NCI-H345 (cell line): ENCODE data around the gene CTNND2.

ENCODE experiments used
- DNase-seq: peaks from one replicate; lab custom pipeline; 2025; lab: John Stamatoyannopoulos, UW

The CTNND2 gene

DNA sequence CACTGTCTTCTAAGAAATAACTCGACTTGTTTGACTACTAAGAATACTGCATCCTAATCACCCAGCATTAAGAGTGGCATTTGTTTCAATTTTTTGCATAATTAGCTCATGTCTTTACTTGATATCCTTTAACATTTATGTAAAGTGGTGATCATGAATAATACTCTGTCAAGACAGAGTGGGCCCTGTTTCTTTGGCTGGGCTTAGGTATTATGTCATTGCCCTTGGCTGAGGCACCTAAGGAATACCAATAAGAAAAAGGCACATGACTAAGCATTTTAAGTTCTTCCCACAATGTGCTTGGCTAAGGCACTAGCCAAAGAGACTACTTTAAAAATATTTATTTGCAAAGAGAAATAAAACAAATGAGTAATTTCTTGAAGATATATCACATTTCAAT, 308.1 kb downstream of the CTNND2 start:
- DNase-seq: no peak

DNA sequence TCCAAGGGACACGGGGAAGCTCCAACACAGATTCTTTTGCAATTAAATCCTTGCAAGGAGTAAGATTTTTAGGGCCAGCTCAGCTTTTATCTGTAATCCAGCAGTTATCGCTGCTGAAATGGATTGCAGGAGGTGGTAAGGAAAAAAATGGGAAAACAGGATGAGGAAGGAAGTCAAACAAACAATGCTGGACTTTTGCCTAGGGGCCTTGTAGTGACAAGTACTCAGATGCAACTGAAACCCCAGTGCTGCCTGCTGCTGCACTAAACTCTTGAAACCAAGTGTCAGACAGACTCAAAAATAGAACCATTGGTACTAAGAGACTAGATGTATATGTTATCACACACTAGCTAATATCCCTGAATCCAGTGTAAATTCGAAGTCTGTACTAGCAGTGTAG, 309.2 kb downstream of the CTNND2 start:
- DNase-seq: no peak

DNA sequence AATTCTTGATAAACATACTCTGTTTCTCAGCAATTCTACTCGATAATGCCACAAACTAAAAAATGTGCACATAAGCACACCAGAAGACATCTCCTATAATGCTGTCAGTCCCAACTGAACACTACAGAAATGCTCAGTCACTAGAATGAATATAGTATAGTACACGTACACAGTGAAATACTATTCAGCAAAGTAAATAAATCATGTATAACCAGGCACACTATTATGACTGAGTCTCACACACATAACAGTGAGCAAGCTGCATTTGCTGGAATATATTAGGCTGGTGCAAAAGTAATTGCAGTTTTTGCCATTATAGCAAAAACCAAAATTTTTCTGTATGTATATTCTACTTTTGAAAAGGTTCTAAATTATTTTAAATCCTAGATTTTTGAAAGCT, 310.2 kb downstream of the CTNND2 start:
- no peak for DNase-seq

DNA sequence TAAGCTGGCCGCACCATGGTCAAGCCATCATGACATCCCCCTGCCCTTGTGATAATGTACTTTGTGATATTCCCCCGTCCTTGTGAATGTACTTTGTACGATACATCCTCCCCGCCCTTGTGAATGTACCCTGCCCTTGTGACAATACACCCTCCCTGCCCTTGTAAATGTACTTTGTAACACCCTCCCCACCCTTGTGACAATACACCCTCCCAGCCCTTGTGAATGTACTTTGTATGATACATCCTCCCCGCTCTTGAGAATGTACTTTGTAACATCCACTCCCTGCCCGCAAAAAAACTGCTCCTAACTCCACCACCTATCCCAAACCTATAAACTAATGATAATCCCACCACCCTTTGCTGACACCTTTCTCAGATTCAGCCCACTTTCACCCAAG, 313.8 kb downstream of the CTNND2 start:
- no peak for DNase-seq

DNA sequence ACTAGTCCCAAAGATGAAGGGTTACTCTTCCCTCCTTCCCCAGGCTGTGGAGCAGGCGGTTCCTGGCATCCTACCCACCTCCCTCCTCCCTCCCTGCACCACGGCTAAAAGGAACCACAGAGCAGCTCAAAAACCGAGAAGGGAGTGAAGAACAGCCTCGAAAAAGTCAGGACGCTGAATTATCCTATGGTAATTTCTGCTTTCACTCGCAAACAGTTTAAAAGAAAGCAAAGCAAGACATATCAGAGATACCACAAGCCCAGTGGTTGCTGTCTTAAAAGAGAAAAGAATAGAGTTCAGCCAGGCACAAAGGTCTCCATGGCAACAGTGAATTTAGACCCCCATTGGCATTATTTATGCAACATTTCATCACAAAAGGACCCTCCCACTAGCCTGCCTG, 315.4 kb downstream of the CTNND2 start:
- DNase-seq: no peak

DNA sequence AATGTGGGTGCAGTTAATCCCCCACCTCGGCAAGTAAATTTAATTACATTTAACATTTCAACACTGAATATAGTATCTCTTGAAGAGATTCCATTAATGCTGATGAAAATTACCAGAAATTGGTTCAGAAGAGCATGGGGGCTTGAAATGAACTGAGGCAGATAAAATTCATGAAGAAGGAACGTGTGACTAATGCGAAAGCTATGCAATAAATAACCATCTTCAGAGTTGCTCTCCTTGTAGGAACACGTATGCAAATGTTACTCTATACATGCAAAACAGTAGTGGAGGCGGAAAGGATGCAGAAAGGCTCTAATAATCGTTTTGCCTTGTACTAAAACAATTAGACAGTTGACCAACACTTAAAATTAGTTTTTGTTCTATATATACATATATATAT, 320.2 kb downstream of the CTNND2 start:
- no peak for DNase-seq

DNA sequence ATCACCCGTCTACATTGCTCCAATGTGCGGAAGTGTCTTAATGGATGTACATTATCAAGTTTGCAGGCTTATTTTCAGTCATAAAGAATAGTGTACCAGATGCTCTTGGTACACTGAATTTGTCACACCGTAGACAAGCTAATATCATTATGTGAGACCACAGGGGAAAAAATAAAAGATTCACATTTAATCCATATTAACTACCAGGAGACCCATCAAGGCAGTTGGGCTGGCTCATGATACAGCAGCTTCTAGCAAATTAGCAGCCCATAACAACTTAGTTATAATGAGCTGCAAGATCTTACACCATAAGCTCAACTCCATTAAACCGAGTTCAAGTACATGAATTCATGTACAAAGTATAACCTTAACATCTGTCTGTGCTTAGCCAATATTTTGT, 324.9 kb downstream of the CTNND2 start:
- DNase-seq: no peak

DNA sequence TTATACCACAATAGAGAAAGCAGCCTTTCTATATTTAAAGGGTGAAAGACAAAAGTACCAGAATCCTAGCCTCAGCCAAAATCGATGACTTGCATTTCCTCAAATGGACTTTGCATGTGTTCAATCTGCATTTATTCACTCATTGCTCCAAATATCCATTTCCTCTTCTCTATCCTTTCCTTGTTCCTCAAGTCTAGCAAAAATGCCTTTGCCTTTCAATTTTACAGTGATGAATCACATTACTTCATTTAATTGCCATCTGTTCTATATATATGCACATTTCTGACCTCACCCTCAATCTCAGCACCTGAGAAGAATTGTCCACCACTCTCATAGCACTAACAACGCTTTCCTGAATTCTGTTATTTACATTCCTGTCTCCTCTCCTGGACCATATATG, 329.5 kb downstream of the CTNND2 start:
- DNase-seq: no peak

DNA sequence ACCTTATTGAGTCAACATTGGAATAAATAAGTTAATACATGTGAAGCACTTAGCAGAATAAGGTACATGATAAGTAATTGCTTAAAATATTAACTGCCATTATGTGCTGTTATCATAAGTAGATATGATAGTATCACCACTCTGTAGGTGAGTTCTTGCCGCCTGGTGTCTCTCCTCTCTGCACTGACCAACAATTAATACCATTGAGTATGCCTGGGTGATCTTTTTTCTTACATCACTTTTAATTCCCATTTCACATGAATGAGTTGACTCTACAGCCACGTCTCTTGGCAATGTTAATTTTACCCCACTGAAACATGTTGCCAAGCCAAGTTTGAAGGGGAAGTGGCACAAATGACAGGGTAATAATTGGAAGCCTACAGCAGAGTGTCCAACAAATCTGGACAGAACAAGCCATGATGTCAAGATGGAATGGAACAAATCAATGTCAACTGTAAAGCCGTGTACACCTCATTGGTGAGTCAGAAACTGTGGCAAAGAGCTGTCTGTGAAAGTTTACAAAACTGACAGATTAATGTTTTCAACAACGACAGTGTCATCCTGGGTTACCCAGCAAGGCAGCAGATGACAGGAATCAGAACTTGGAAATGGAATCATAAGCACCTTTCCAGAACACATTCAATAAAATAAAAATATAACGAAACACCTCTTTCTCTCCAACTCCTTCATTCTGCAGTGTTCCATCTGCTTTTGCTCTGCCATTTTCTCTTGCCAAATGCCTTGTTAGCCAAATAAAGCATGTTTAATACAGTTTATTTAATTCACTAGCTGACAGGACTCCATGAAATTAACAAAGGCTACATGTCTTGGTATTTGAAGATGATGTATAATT, 330.9 kb downstream of the CTNND2 start:
- no peak for DNase-seq

DNA sequence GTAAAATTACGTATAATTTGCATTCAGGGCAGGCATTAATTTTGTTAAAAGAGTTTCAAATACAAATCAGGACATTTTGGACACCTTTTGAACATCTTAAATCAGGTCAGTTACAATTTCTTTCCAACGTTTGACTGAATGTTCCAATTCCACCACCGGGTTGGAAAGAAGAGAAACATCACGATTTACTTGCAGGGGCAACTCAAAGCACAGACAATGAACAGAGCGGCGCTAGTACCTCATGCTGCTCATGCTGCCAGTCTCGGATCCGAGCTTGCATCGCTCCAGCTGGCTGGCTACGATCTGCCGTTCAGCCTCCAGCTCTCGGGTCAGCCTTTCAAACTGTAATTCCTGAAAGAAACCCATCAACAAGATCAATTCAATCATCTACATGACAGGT, 339.5 kb downstream of the CTNND2 start:
- DNase-seq: no peak

DNA sequence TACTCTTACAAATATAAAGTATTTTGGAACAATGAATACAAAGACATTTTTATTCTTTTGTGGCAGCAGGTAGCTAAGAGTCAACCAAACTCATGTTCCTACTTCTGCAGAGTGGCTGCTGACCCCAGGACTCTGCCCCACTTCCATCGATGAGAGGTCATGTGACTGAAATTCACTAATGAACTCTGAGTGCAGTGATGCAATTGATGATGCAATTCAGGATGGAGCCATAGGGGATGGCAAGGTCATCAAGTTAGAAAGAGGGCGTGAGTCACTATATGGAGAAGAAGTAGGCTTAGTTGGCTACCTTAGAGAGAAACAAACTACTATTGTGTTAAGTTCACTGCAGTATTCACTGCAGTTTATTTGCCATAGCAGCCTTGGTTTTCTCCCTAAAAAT, 340.4 kb downstream of the CTNND2 start:
- DNase-seq: no peak

DNA sequence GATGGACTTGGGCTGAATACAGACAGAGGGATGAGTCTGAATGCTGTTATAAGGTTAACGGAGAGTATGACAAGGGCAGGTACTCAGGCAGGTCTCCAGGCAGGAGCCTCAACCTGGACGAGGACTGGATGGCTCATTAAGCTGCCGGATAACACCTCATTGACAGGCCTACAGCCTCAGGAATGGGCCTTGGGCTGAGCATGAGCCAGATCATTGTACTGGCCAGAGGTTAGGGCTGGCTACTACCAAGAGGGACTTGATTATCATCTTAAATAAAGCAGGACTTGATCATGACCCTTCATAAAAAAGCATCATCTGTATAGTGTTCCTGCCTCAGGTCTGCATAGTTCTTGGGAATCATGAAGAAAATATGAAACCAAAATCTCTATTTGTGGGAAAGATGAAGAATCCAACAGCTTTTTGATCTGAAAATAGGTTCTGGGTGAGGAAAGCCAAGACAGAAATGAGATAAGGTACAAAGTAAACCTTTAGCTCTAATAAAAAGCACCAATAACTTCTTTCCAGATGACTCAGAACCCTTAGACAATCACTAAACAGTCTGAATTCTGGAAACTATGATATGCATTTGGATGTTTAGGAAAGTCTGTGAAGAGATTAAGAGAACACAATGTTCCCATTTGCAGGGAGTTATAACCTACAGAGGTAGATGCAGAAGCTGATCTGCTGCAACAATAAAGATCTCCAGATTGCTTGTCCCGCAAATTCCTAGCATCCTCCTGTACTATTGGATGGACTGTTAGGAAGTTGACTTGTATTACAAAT, 343.1 kb downstream of the CTNND2 start:
- no peak for DNase-seq

DNA sequence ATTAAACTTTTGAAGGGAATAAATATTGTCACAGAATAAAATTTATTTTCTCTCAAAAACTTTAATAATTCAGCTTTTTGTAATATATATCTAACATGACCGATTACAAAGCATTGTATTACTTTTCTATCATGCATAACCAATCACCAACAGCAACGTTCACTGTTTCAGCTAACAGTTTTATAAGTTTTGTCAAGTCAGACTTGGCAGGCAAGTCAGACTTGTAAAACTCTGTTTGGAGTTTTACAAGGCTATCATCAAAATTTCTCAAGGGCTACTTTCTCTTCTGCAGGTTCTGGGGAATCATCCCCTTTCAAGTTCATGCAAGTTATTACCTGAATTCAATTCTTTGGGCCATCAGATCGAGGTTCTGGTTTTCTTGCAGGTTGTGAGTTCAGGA, 347.2 kb downstream of the CTNND2 start:
- no peak for DNase-seq

DNA sequence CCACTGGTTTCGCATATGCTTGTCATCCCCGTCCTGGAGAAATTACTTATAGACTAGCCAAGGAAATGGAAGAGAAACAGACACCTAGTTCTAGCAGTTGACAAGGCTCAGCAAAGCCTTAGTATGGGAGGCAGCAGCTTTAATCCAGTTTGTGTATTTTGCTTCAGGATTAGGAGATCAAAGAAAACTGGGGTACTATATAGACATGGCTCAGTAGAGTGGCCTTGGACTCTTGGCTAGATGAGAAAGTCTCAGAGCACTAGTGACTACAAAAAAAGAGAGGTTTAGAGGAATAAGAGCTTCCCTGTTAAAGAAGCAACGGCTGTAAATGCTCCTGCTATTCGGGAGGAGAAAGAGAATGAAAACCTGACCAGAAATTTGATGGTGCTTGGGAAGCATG, 349.1 kb downstream of the CTNND2 start:
- DNase-seq: no peak

DNA sequence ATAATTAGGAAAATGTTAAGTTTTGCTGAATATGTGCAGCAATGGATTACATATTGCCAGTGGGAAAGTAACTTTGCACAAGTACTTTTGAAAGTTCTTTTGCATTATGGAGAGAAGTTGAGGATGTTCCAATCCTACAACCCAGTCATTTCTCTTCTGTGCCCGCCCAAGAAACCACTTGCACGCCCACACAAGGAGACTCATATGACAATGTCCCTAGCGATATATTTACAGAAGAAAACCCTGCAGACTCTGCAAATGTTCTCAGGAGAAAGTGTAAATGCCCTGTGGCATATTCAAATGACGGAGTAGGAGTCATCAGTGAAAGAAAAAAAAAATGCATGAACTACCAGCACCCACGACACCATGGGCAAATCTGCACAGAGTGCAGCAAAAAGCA, 356.5 kb downstream of the CTNND2 start:
- DNase-seq: no peak

DNA sequence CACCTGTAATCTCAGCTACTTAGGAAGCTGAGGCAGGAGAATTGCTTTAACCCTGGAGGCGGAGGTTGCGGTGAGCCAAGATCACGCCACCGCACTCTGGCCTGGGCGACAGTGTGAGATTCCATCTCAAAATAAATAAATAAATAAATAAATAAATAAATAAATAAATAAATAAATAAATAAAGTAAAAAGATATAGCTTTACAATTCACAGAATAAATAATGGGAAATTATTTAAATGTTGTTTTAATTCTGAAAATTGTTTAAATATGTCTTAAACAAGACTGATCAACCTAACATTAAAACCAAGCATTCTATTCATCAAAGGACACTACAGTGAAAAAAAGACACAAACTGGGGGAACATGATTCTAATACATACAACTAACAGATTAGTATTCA, 357.1 kb downstream of the CTNND2 start:
- DNase-seq: no peak

DNA sequence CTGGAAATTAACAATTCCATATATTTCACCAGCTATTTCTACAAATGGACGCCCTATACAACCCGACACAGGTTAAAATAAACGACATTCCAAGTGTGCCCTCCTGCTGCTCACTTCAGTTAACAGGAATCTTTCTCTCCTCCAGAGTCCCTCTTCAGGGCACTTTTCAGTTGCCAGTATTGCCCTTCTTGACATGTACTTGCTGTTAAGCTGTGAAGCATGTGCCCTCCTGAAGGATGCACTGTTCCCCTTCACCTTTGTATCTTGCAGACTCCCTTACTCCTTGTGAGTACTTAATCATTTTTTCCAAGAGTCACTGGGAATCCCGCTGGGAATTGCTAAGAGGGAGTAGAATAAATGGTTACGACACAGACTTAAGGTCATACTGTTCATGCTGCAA, 364.1 kb downstream of the CTNND2 start:
- DNase-seq: no peak

DNA sequence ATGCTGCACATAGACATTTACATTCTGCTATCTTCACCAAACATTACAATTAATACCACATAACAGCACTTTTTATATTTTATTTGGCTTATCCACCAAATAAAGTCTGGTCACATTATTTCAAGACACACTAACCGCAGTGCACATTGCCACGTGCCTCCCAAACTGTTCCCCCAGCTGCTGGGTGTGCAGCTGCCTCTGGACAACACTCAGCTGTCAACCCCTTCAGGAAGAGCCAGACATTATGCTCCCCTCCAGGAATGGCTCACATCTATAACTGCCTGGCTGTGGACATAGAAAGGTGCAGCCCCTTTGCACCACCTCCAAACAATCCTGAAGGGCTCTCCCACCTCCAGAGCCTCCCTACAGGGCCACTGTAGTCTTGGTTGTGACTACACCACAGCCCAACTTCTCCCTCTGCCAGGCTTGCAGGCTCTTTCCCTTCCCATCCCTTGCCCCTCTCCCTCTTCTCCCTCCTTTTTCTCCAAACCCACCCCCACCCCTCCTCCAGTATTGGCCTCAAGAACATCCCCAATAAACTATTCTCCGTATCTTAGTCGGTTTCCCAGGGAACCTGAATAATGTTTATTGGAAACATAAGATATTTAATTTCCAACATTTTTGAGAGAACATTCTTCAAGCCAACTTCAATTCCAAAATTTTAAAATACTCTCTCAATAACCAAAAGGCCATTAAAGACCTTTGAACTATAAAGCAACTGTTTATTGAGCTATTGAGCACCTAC, 372.3 kb downstream of the CTNND2 start:
- DNase-seq: no peak

DNA sequence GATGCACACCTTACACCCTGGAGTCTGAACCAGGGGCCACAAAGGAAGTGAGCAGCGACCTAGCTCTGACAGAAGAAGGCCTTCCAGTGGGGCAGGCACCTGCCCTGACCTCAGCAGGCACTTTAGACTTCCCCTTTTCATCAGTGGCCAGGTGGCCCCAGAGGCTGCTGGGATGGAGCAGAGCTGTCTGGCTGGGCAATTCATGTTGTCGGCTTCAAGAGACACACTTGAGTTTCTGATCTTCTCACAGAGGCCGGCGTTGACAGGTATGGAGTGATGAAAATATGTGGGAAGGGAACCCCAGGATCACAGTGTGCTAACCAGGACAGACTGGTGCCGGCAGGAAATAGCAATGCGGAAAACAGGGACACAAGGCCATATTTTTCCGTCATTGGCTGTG, 375.5 kb downstream of the CTNND2 start:
- DNase-seq: no peak

DNA sequence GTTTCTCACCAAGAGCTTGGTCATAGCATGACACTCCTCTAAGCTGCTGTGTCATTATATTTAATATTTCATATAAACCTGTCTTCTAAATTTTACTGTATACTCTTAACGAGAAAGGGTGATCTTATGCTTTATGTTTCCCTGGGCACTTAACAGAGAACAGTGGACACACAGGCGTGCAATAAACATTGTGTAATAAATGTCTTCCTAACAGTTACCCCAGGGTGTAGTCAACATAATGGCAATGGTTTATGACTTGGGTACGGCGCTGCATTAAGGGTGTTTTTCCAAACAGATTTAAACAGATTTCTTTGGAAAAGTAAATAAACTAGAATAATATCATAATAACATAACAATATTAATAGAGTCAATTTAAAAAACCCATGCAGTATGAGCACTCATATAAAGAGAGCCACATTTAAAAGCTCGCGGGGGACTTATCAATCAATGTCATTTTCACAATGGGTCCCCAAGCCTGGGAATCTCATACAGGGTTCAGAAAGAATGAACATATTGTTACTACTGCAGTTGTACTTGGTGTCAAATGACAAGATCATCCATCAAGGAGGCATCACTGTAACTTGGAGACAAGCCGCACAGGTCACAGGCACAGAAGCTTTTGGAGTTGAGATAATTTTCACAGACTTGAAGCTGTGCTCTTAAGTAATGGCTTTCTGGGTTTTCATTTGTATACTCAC, 376.4 kb downstream of the CTNND2 start:
- DNase-seq: no peak

DNA sequence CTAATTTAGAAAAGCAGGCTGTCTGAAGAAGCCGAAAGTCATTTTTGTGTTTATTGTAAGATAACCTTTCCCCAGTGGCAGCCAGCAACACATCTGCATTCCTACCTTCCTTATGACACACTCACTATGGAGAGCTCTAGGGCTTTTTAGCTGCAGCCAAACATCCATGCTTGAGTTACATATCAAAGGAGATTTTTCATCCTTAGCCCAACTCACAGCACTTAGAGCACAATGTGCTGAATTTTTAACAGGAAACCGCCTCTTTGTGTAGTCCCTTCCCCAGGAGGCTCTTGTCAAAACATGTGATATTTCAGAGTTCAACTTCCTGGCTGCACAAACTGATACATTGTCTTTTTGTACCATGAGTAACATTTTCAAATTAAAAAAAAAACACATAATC, 379.2 kb downstream of the CTNND2 start:
- no peak for DNase-seq

DNA sequence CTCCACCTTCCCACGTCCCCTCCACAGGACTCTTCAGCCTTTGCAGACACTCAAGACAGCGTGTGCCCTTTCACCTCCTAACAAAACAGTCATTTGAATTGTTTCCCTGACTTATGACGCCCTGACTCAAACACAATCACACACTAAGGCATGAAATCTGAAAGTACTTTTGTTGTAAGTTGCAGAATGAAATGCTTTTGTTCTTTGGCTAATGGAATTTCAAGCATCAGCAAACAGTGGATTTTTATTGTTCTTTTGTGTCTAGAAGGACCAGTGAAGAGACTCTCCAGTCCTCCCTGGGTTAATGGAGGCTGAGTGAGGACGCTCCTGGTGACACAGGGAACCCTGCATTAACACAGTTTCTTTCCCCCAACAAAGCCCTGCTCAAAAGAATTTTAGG, 380.1 kb downstream of the CTNND2 start:
- no peak for DNase-seq
